K562 (cell line): ENCODE data around the gene LPCAT1.

ENCODE experiments used
- CTCF ChIP-seq, 3 experiments: IDR thresholded peaks in 2 of 3; conservative IDR thresholded peaks in 1 of 3; 2 replicates each; pipeline ENCODE4 v1.5.1; 2011 to 2012; ENCODE audit warnings: low read length in 3 of 3, mild to moderate bottlenecking in 3 of 3, control low read depth in 2 of 3, improper control_type of control experiment in 1 of 3, inconsistent platforms in 1 of 3, low read depth in 1 of 3, mixed read lengths in 1 of 3, moderate library complexity in 1 of 3; ENCODE audit not compliant: insufficient read depth in 2 of 3
- DDX20 ChIP-seq: fragments of 450-650 bp; IDR thresholded peaks from 2 replicates; pipeline ENCODE4 v1.6.1; 2016; ENCODE audit warnings: missing genetic modification characterization, low read depth, mild to moderate bottlenecking, missing compliant biosample characterization, moderate library complexity
- EGR1 ChIP-seq: fragments of 450-650 bp; conservative IDR thresholded peaks from 2 replicates; pipeline ENCODE4 v1.6.1; 2017; ENCODE audit warnings: mild to moderate bottlenecking
- GATA2 ChIP-seq: sonication (generic); formaldehyde crosslinking; IDR thresholded peaks from 2 replicates; pipeline ENCODE4 v1.4.0; 2020; ENCODE audit warnings: mild to moderate bottlenecking, missing genetic modification reagents
- IRF2 ChIP-seq: sonication (generic); formaldehyde crosslinking; IDR thresholded peaks from 2 replicates; pipeline ENCODE4 v1.8.1; 2022; ENCODE audit warnings: mild to moderate bottlenecking, missing genetic modification reagents
- MAFG ChIP-seq: fragments of 450-650 bp; conservative IDR thresholded peaks from 2 replicates; pipeline ENCODE4 v1.6.1; 2016; ENCODE audit warnings: missing genetic modification characterization, missing compliant biosample characterization
- RAD21 ChIP-seq, 2 experiments: fragments of 250-450 bp in 1 of 2; fragments of 450-650 bp in 1 of 2; sonication (Bioruptor Pico) in 1 of 2; formaldehyde crosslinking in 1 of 2; IDR thresholded peaks in 1 of 2; conservative IDR thresholded peaks in 1 of 2; 2 replicates each; pipeline versions ENCODE4 v1.4.0 to v1.8.0; 2020 to 2022; ENCODE audit warnings: mild to moderate bottlenecking in 2 of 2, moderate library complexity in 1 of 2
- RFX5 ChIP-seq: IDR thresholded peaks from 2 replicates; pipeline ENCODE4 v1.6.1; 2011; ENCODE audit warnings: low read depth, mild to moderate bottlenecking, improper control_type of control experiment, low read length
- SMARCA5 ChIP-seq: fragments of 450-650 bp; IDR thresholded peaks from 2 replicates; pipeline ENCODE4 v1.6.1; 2016
- ZNF561 ChIP-seq: fragments of 450-650 bp; formaldehyde crosslinking; conservative IDR thresholded peaks from 2 replicates; pipeline ENCODE4 v1.4.0; 2020; ENCODE audit warnings: mild to moderate bottlenecking, moderate library complexity
- ZNF668 ChIP-seq: fragments of 250-450 bp; sonication (Bioruptor Pico); IDR thresholded peaks from 2 replicates; pipeline ENCODE4 v1.8.0; 2022; ENCODE audit warnings: mild to moderate bottlenecking, inconsistent platforms

GRCh38 chr5:1510151-1510561 is 13.6 kb downstream of the LPCAT1 start:
- no peak for TF ChIP-seq EGR1
- no peak for TF ChIP-seq DDX20 (tag)
- TF ChIP-seq RAD21 (CRISPR knock-in tag; conservative IDR thresholded peaks at IDR 0.05 in 1 of 2, IDR thresholded peaks at IDR 0.05 in 1 of 2) = no peak
- TF ChIP-seq ZNF561 (CRISPR knock-in tag) = no peak
- TF ChIP-seq CTCF (IDR thresholded peaks at IDR 0.05 in 2 of 3, conservative IDR thresholded peaks at IDR 0.05 in 1 of 3; ENCODE audit: insufficient read depth in 2 of 3, low read depth in 1 of 3, low read length in 3 of 3) = no peak
- no peak for TF ChIP-seq MAFG (tag)
- TF ChIP-seq RFX5 = no peak
- no peak for TF ChIP-seq GATA2
- TF ChIP-seq ZNF668 (CRISPR knock-in tag) = no peak
- no peak for TF ChIP-seq SMARCA5
- TF ChIP-seq IRF2 (CRISPR knock-in tag) = no peak
